Thyroid gland (tissue), 4 donors: ENCODE measurements around the gene NME9. TPM values are rescaled to one million over a fixed set of nuclear protein-coding genes. Genes with fewer than 3 reads are reported as not detected.

Experiments
- DNase-seq, 2 donors: peaks; one replicate each; pipeline ENCODE4 v3.0.0-alpha.2; 2019
- H3K27ac ChIP-seq, 3 donors: fragments of 200-600 bp; sonication (generic); 1 replicate in 2 of 3; 2 replicates in 1 of 3; pipeline ENCODE4 v1.5.1; 2016 to 2019; ENCODE audit warnings: mild to moderate bottlenecking in 1 of 3, moderate library complexity in 1 of 3
- H3K27me3 ChIP-seq: fragments of 200-600 bp; sonication (generic); one replicate; pipeline ENCODE4 v1.5.1; 2019
- H3K36me3 ChIP-seq, 2 donors: fragments of 200-600 bp; sonication (generic); one replicate each; pipeline ENCODE4 v1.5.1; 2016 to 2019
- H3K4me1 ChIP-seq, 2 donors: fragments of 200-600 bp; sonication (generic); one replicate each; pipeline ENCODE4 v1.5.1; 2017 to 2019
- H3K4me3 ChIP-seq, 3 donors: fragments of 200-600 bp; sonication (generic); replicated peaks in 1 of 3; 1 replicate in 2 of 3; 2 replicates in 1 of 3; pipeline ENCODE4 v1.5.1; 2016; ENCODE audit warnings: mild to moderate bottlenecking in 1 of 3
- H3K9me3 ChIP-seq: fragments of 200-600 bp; sonication (generic); one replicate; pipeline ENCODE4 v1.5.1; 2017
- CTCF ChIP-seq, 6 experiments: fragments of 200-600 bp in 3 of 6; fragments of 450-650 bp in 3 of 6; sonication (generic) in 3 of 6; IDR thresholded peaks; one replicate each; pipeline ENCODE4 v1.5.1; 2016 to 2019; ENCODE audit warnings: antibody characterized with exemption in 6 of 6, mild to moderate bottlenecking in 2 of 6, inconsistent platforms in 1 of 6, moderate library complexity in 1 of 6
- POLR2A ChIP-seq, 2 donors: fragments of 450-650 bp; IDR thresholded peaks; one replicate each; pipeline ENCODE4 v1.6.1; 2017; ENCODE audit warnings: antibody characterized with exemption in 2 of 2, mild to moderate bottlenecking in 2 of 2, moderate library complexity in 1 of 2
- WGBS, 2 donors: methylation state at CpG; one replicate each; pipeline ENCODE4 v1.1.5; 2017; 5-methylcytosine and 5-hydroxymethylcytosine counted together
- intact Hi-C: fragments of 100-400 bp; cut with DNase I; formaldehyde crosslinking; loops from one replicate; pipeline ENCODE4 v1.15.1; 2023
- total RNA-seq, 4 donors: library from RNA; depleted of rRNA; stranded (reverse); fragments of >200 nt; gene quantifications; one replicate each; pipeline ENCODE4 v1.2.3, GENCODE V29; 2016

Gene NME9
- total RNA-seq, 4 donors from 2014 or later: 1.3 to 2.7 (median 2.6) TPM; not detected in 1

- no peak for DNase-seq
Measured at GRCh38 chr3:138351916-138352550, 22.4 kb upstream of the NME9 start.

GRCh38 chr3:138351151-138351550 is 21.5 kb upstream of the NME9 start:
- peak overlapping the region; percentile 90 to 97 (median 93) for H3K27ac ChIP-seq
- intact Hi-C loops: no loop called here
- TF ChIP-seq CTCF (IDR thresholded peaks at IDR 0.05) (no peak), POLR2A (IDR thresholded peaks at IDR 0.05) (peak in 1 of 2 donors; percentile 37)

More at GRCh38 chr3:138351916-138352550, 22.4 kb upstream of the NME9 start:
- WGBS, 2 donors: 88 to 92% methylated on average over 5 of the region's 5 CpGs
- TF ChIP-seq POLR2A (IDR thresholded peaks at IDR 0.05) (no peak), CTCF (IDR thresholded peaks at IDR 0.05) (no peak)
- no peaks in the 10 kb centered on the region for H3K9me3 ChIP-seq
- H3K36me3 ChIP-seq: peaks cover 0 to 9% of the 10 kb centered on the region in 2 donors
- H3K27me3 ChIP-seq: no peaks in the 10 kb centered on the region
- peak overlapping the region; percentile 78 to 97 (median 93) for H3K27ac ChIP-seq
- H3K4me1 ChIP-seq: peaks cover 43 to 64% of the 10 kb centered on the region in 2 donors
- no peak overlapping the region for H3K4me3 ChIP-seq
- intact Hi-C loops: no loop called here

GRCh38 chr3:138349926-138350665 is 20.4 kb upstream of the NME9 start:
- H3K27me3 ChIP-seq: no peaks in the 10 kb centered on the region
- peak overlapping the region; percentile 90 to 97 (median 93) for H3K27ac ChIP-seq
- TF ChIP-seq CTCF (IDR thresholded peaks at IDR 0.05): no peak
- peak in 1 of 2 donors; percentile 49 for TF ChIP-seq POLR2A (IDR thresholded peaks at IDR 0.05)
- DNase-seq: peak; percentile 21 to 47
- peak overlapping the region in 1 of 3 donors; percentile 82 for H3K4me3 ChIP-seq
- peaks cover 38 to 53% of the 10 kb centered on the region in 2 donors for H3K4me1 ChIP-seq
- intact Hi-C loops: no loop called here
- H3K9me3 ChIP-seq: no peaks in the 10 kb centered on the region
- WGBS, 2 donors: 38 to 49% methylated on average over 15 of the region's 15 CpGs
- H3K36me3 ChIP-seq: peaks cover 0 to 1% of the 10 kb centered on the region in 2 donors

More at GRCh38 chr3:138351151-138351550, 21.5 kb upstream of the NME9 start:
- peak; percentile 77 to 78 for DNase-seq
- Histone ChIP-seq H3K27me3 (no peaks in the 10 kb centered on the region), H3K9me3 (no peaks in the 10 kb centered on the region), H3K4me3 (no peak overlapping the region), H3K4me1 (peaks cover 38 to 57% of the 10 kb centered on the region in 2 donors), H3K36me3 (peaks cover 0 to 9% of the 10 kb centered on the region in 2 donors)

DNA sequence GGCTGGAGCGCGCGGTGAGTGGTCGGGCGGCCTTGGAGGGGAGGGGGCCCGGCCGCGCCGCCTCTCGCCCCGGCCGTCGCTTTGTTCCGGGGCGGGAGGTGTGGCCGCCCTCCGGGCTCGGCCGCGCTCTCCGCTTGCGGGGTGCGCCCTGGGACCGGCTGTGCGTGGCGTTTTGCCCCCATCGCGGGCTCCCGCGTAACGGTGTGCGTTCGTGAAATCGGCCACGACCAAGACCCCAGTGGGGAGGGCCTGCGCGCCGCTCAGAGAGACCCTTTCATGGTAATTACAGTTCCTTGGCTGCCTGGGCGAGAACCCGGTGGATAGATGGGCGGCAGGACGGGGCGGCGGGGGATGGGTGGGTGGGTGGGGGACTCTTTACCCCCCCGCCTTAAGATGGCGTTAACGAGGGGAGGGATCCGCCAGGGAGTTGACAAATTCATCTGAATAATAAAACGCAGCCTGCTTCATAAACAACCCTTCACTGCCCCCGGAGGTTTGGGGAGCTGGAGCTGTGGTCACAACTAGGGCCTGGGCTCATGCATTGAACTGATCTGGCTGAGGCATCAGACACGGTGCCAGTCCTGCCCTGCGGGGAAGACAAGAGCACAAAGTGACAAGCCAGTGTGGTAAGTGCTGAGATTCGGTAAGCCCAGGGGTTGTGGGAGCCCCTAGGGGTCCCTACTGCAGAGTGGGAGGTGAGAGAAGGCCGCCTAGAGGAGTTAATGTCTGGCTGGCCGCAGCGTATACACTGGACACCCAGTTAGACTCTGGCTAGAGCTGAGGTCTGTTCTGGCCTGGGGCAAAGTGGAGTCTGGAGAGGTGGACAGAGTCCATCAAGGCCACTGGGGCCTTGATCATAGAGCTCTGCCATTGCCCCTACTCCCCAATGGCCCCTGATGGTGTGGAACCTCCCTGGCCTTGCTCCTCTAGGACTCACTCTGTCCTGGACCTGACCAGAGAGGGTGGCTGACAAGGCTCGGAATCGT is 19.4 kb upstream of the NME9 start:
- TF ChIP-seq CTCF (IDR thresholded peaks at IDR 0.05) (no peak), POLR2A (IDR thresholded peaks at IDR 0.05) (peak in 1 of 2 donors; percentile 3)
- peak overlapping the region; percentile 56 to 82 (median 69) for H3K4me3 ChIP-seq
- DNase-seq: peak; percentile 43 to 45
- H3K4me1 ChIP-seq: peaks cover 33 to 51% of the 10 kb centered on the region in 2 donors
- WGBS, 2 donors: 32 to 42% methylated on average over 8 to 10 of the region's 58 CpGs
- peak overlapping the region; percentile 90 to 97 (median 93) for H3K27ac ChIP-seq
- no peaks in the 10 kb centered on the region for H3K27me3 ChIP-seq
- no peaks in the 10 kb centered on the region for H3K36me3 ChIP-seq
- intact Hi-C loops: no loop called here
- no peaks in the 10 kb centered on the region for H3K9me3 ChIP-seq
